Activated CD4-positive, alpha-beta T cell treated with anti-CD3 and anti-CD28 coated beads, Interleukin-2, amount 10 ng/mL, durations not matched to agents 7 days and 5 days (primary cell): ENCODE data around the gene MARCHF2. TPM values are rescaled to one million over a fixed set of nuclear protein-coding genes. Genes with fewer than 3 reads are reported as not detected.
A peak's percentile ranks its signal among the peaks of the same experiment; 100 is the strongest.

ENCODE experiments used
- CTCF ChIA-PET: fragments of 350-600 bp; sonication (Branson Sonifier 250); formaldehyde crosslinking; loops from one replicate; lab custom pipeline; 2021; ENCODE audit warnings: antibody characterized with exemption; lab: Charles Lee
- POLR2A ChIA-PET: fragments of 350-600 bp; sonication (Branson Sonifier 250); formaldehyde crosslinking; loops from one replicate; lab custom pipeline; 2021; ENCODE audit warnings: antibody characterized with exemption; lab: Charles Lee
- DNase-seq: peaks from one replicate; pipeline ENCODE4 v3.0.0-alpha.2; 2020
- H3K27ac Mint-ChIP-seq: one replicate; pipeline ENCODE4 v1.8.0; 2021; ENCODE audit warnings: mild to moderate bottlenecking, moderate library complexity, mixed read lengths
- H3K27me3 Mint-ChIP-seq: one replicate; pipeline ENCODE4 v1.8.0; 2021; ENCODE audit warnings: mixed read lengths
- H3K36me3 Mint-ChIP-seq: one replicate; pipeline ENCODE4 v1.8.0; 2021; ENCODE audit warnings: low read depth, mixed read lengths
- H3K4me1 Mint-ChIP-seq: one replicate; pipeline ENCODE4 v1.8.0; 2021; ENCODE audit warnings: mixed read lengths
- H3K4me3 Mint-ChIP-seq: one replicate; pipeline ENCODE4 v1.8.0; 2021; ENCODE audit warnings: mild to moderate bottlenecking, moderate library complexity, mixed read lengths
- H3K9me3 Mint-ChIP-seq: one replicate; pipeline ENCODE4 v1.8.0; 2021; ENCODE audit warnings: mixed read lengths
- total RNA-seq, 2 experiments: library from RNA; stranded (reverse); gene quantifications; one replicate each; pipeline ENCODE4 v1.2.3, GENCODE V29; 2021

MARCHF2 gene
- total RNA-seq, 2 experiments from 2014 or later, result 26.4 to 29.0 TPM

DNA sequence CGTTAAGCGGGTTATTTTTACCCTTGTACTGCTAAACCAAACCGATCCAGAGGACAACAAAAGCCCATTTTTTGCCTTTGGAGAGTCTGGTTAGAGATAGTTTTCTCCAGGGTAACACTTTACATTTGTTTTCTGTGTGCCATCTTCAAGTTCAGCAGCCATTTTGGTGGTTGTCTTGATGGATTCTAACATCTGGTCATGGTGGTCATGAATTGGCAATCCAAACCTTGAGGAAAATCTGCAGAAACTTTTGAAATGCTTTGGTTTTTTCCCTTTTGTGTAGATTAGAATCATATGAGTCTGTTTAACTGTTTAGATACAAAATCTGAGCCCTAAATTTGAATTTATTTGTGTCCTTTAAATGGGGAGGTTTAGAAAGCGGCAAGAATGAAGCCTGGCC, 48.3 kb downstream of the MARCHF2 start:
- H3K27me3 Mint-ChIP-seq, result no peaks in the 10 kb centered on the region
- no peak overlapping the region for H3K27ac Mint-ChIP-seq
- POLR2A ChIA-PET, result no interaction called here
- no peaks in the 10 kb centered on the region for H3K9me3 Mint-ChIP-seq
- H3K36me3 Mint-ChIP-seq, result peaks cover 52% of the 10 kb centered on the region
- peaks cover 34% of the 10 kb centered on the region for H3K4me1 Mint-ChIP-seq
- CTCF ChIA-PET, result interaction anchor here (4.1 kb wide), 1 partner anchor 12 kb away, joined by 19 read pairs; no protein-coding TSS in a partner anchor
- no peak overlapping the region for H3K4me3 Mint-ChIP-seq
- DNase-seq, result no peak

DNA sequence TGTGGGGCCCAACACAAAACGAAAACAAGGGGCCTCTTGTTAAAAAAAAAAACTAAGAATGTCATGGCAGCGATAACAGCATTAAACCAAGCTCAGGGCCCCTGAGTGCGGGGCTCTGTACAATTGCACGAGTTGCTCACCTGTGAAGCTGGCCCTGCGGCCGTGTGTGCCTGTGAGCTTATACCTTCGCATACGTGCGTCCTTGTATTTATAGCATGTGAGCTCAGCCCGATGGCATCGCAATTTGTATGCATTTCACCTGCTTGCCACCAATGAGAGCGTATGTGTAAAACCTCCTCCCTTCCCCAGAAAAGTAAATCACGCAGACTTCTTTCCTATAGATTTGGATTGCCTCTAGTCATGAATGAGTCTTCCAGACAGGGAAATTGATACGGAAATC, 48.8 kb downstream of the MARCHF2 start:
- H3K9me3 Mint-ChIP-seq, result no peaks in the 10 kb centered on the region
- CTCF ChIA-PET, result interaction anchor here (0.6 to 4.1 kb wide), 2 partner anchors 13 to 80 kb away, joined by 3 to 19 read pairs; no protein-coding TSS in a partner anchor
- H3K27ac Mint-ChIP-seq, result no peak overlapping the region
- peaks cover 50% of the 10 kb centered on the region for H3K36me3 Mint-ChIP-seq
- no peaks in the 10 kb centered on the region for H3K27me3 Mint-ChIP-seq
- H3K4me3 Mint-ChIP-seq, result no peak overlapping the region
- peaks cover 31% of the 10 kb centered on the region for H3K4me1 Mint-ChIP-seq
- DNase-seq, result no peak
- POLR2A ChIA-PET, result interaction anchor here (0.6 kb wide), 1 partner anchor 14 kb away, joined by 6 read pairs; no protein-coding TSS in a partner anchor

DNA sequence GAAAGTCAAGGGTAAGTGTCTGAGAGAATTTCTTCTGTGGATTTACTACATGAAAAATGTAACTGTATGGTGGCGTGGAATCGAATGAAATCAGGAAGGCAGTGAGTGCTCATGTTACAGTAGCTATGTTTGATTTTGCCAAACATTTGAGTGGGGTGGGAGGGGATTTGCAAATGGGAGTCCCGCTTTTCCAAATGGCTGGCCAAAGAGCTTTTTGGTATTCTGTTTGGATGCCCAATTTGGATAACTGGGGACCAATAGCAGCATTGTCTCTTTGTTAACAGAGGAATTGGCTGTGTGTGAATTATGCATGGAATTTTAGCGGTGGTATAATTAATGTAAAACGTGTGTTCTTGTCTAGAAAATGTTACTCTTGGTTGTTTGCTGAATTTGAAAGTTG, 49.5 kb downstream of the MARCHF2 start:
- H3K27ac Mint-ChIP-seq, result no peak overlapping the region

DNA sequence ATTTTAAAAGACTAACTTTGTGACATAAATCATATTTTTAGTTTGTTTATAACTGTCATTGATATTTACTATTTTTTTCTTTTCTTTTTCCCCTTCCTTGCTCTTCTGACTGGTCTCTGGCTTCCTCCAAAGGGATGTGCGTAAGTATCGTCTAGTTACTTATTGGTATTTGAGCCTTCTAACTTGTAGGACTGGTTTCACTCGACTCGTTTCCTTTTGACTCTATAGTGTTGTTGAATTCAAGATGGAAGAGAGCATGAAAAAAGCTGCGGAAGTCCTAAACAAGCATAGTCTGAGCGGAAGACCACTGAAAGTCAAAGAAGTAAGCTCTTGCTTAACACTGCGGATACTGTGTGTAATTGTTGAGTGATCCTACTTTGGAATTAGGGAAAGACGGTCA, 50.3 kb downstream of the MARCHF2 start:
- no peaks in the 10 kb centered on the region for H3K27me3 Mint-ChIP-seq
- H3K36me3 Mint-ChIP-seq, result peaks cover 59% of the 10 kb centered on the region
- no peak overlapping the region for H3K27ac Mint-ChIP-seq
- H3K9me3 Mint-ChIP-seq, result no peaks in the 10 kb centered on the region
- H3K4me1 Mint-ChIP-seq, result peaks cover 39% of the 10 kb centered on the region
- ChIA-PET POLR2A (interaction anchor here (0.7 kb wide), 1 partner anchor 106 kb away, joined by 6 read pairs; no protein-coding TSS in a partner anchor), CTCF (interaction anchor here (1.4 to 4.1 kb wide), 2 partner anchors 14 to 17 kb away, joined by 3 to 19 read pairs; no protein-coding TSS in a partner anchor)
- H3K4me3 Mint-ChIP-seq, result no peak overlapping the region
- DNase-seq, result no peak

More for the DNA sequence above, 49.5 kb downstream of the MARCHF2 start:
- H3K36me3 Mint-ChIP-seq, result peaks cover 53% of the 10 kb centered on the region
- H3K4me3 Mint-ChIP-seq, result no peak overlapping the region
- no peaks in the 10 kb centered on the region for H3K27me3 Mint-ChIP-seq
- ChIA-PET POLR2A (no interaction called here), CTCF (interaction anchor here (0.6 to 4.1 kb wide), 3 partner anchors 14 to 17 kb away, joined by 3 to 19 read pairs (median 4); no protein-coding TSS in a partner anchor)
- H3K4me1 Mint-ChIP-seq, result peaks cover 36% of the 10 kb centered on the region
- H3K9me3 Mint-ChIP-seq, result no peaks in the 10 kb centered on the region
- DNase-seq, result no peak

DNA sequence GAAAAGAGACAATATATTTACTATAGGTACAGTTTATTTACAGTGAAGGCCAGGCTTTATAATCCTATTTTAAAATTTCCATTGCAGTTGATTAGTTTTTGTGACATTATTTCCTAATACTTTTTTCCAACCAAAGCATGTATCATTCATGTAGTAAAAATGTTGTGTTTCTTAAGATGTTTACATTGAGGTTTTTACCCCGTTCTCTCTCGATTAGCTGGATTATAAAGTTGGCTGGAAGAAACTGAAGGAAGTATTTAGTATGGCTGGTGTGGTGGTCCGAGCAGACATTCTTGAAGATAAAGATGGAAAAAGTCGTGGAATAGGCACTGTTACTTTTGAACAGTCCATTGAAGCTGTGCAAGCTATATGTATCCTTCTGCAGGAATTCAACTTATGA, 52.9 kb downstream of the MARCHF2 start:
- Mint-ChIP-seq H3K9me3 (no peaks in the 10 kb centered on the region), H3K4me1 (peaks cover 49% of the 10 kb centered on the region), H3K27me3 (no peaks in the 10 kb centered on the region), H3K4me3 (no peak overlapping the region), H3K27ac (no peak overlapping the region), H3K36me3 (peaks cover 79% of the 10 kb centered on the region)
- no peak for DNase-seq
- CTCF ChIA-PET, result no interaction called here
- POLR2A ChIA-PET, result no interaction called here

DNA sequence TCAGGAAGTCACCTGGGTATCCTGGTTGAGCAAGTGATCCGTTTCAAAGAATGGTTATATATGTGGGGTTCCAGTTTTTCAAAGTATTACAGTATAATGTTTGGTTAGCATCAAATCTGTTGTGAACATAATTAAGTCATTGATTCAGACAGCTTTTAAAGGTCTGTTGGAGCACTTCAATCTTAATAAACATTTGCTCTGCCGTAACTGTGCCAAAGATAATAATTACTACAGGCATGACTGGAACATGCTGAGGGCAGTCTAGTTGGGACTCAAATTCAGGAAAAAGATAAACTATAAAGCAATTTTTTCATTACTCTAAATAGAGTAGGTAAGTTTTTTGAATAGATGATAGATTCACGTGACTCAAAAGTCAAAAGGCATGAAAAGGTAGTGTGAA, 55.0 kb downstream of the MARCHF2 start:
- CTCF ChIA-PET, result interaction anchor here (0.6 to 0.9 kb wide), 2 partner anchors 12 to 24 kb away, joined by 3 to 4 read pairs; no protein-coding TSS in a partner anchor
- POLR2A ChIA-PET, result no interaction called here
- peaks cover 57% of the 10 kb centered on the region for H3K4me1 Mint-ChIP-seq
- H3K27ac Mint-ChIP-seq, result no peak overlapping the region
- H3K27me3 Mint-ChIP-seq, result no peaks in the 10 kb centered on the region
- no peak overlapping the region for H3K4me3 Mint-ChIP-seq
- no peaks in the 10 kb centered on the region for H3K9me3 Mint-ChIP-seq
- no peak for DNase-seq
- peaks cover 84% of the 10 kb centered on the region for H3K36me3 Mint-ChIP-seq

DNA sequence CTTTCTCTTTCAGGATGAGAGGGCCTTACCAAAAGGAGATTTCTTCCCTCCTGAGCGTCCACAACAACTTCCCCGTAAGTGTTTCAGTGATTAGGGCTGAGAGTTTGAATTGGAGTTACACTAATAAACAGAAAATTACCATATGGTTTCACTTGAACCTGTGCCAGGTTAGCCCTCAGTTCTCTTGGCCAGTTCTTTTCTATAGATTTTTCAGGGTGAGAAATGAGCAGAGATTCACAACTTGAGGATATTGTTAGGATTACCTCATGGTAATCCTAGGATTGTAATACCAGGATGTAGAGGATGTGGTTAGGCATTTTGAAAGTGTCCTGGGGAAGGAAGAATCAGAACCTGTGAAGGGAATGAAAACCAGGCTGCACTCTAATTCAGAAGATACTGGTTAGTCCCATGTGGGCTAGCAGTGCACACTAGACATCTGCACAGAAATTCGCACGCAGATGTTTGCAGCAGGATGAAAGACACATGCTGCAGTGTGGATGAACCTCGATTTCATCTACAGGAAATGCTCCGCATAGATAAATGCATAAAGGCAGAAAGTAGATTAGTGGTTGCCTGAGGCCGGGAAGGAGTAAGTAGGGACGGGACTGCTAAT, 55.8 kb downstream of the MARCHF2 start:
- no peaks in the 10 kb centered on the region for H3K27me3 Mint-ChIP-seq
- H3K36me3 Mint-ChIP-seq, result peaks cover 87% of the 10 kb centered on the region
- peaks cover 64% of the 10 kb centered on the region for H3K4me1 Mint-ChIP-seq
- POLR2A ChIA-PET, result no interaction called here
- DNase-seq, result no peak
- CTCF ChIA-PET, result no interaction called here
- H3K4me3 Mint-ChIP-seq, result no peak overlapping the region
- H3K27ac Mint-ChIP-seq, result peak overlapping the region; percentile 73
- H3K9me3 Mint-ChIP-seq, result no peaks in the 10 kb centered on the region

DNA sequence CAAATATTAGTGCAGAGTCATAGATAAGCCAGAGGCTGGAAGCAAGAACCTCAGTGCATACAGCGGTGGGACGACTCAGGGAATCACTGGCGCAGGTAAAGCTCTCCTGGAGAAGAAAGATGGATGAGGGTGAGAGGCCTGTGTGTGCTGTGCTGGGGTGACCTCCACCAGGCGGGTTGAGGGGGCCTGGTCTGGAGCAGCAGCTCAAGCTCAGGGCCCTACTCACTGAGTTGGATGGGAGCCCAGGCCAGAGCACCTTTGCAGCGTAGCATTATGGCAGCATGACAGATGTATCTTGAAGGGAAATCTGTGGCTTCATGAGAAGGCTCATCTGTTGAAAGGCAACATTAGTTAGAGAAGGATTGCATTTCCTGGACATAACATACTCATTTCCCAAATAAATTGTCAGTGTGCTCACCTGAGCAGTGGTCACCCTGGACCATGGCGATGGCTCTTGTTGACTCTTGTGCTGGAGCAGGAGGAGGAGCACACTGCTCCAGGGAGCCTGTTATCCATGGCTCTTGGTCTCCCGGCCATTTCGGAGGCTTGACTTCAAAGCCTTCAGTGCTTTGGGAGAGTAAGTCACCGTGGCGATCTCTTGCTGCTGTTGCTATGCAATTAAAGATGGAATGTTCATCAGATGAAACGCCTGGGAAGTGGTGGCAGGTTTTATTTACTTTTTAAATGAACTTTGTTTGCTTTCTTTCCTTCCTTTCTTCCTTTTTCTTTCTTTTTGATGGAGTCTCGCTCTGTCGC, 56.7 kb downstream of the MARCHF2 start:
- ChIA-PET CTCF (no interaction called here), POLR2A (no interaction called here)
- Mint-ChIP-seq H3K4me3 (no peak overlapping the region), H3K27me3 (no peaks in the 10 kb centered on the region), H3K27ac (no peak overlapping the region), H3K4me1 (peaks cover 70% of the 10 kb centered on the region), H3K9me3 (no peaks in the 10 kb centered on the region), H3K36me3 (peaks cover 90% of the 10 kb centered on the region)
- no peak for DNase-seq

DNA sequence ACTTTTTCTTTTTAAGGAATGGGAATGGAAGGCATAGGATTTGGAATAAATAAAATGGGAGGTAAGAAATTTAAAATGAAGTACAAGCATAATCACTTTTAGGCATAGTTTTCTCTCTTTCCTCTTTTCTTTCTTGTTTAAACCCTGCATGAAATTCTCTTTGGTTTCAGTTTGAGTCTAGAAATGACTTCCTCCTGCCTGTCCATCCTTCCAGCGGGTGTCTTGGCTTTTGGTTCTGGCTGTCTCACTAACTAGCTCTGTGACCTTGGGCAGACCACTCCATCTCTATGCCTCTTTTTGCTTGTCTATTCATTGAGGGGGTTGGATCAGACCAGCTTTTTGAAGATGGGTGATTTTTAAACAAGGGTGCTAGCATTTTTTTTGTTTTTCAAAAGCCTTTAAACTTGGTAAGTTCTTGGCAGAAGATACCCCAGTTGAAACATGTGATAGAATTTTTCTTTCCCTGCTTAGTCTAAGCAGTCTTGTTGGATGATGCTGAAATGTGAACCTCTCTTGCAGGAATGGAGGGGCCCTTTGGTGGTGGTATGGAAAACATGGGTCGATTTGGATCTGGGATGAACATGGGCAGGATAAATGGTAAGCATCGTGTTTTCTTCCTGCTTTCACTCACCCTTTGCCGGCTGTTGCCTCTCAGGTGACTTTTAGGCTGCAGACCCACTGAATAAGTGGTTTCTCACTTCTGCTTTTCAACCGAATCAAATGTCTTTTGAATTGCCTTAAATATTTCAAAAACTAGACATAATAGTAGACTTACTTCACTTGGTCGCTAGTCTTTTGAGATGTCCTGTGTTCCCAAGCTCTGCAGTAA, 60.8 kb downstream of the MARCHF2 start:
- Mint-ChIP-seq H3K36me3 (peaks cover 82% of the 10 kb centered on the region), H3K4me3 (peak overlapping the region; percentile 12), H3K27me3 (no peaks in the 10 kb centered on the region), H3K4me1 (peaks cover 87% of the 10 kb centered on the region), H3K27ac (peak overlapping the region; percentile 61), H3K9me3 (no peaks in the 10 kb centered on the region)
- no peak for DNase-seq
- POLR2A ChIA-PET, result no interaction called here
- CTCF ChIA-PET, result interaction anchor here (0.6 to 1.0 kb wide), 3 partner anchors 47 to 979 kb away, joined by 3 read pairs; no protein-coding TSS in a partner anchor

DNA sequence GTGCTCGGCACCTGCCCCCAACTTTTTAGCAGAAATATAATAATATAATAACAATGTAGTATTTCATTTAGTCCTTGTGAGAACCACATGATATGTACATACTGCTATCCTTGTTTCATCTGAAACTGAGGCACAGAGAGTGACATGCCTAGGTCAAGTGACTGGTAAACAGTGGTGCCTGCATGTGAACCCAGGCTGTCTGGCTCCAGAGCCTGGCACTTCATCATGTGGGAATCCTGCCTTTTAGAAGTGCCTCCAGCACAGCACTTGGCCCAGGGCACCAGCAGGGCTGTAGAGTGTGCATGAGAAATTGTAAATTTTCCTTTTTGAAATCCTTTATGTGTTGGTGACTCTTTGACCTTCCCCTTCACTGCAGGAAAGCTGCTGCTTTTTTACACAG, 61.9 kb downstream of the MARCHF2 start:
- Mint-ChIP-seq H3K4me1 (peaks cover 82% of the 10 kb centered on the region), H3K4me3 (no peak overlapping the region), H3K36me3 (peaks cover 76% of the 10 kb centered on the region), H3K9me3 (no peaks in the 10 kb centered on the region), H3K27me3 (no peaks in the 10 kb centered on the region), H3K27ac (no peak overlapping the region)
- ChIA-PET POLR2A (no interaction called here), CTCF (interaction anchor here (0.6 kb wide), 1 partner anchor 671 kb away, joined by 3 read pairs; no protein-coding TSS in a partner anchor)
- DNase-seq, result no peak

DNA sequence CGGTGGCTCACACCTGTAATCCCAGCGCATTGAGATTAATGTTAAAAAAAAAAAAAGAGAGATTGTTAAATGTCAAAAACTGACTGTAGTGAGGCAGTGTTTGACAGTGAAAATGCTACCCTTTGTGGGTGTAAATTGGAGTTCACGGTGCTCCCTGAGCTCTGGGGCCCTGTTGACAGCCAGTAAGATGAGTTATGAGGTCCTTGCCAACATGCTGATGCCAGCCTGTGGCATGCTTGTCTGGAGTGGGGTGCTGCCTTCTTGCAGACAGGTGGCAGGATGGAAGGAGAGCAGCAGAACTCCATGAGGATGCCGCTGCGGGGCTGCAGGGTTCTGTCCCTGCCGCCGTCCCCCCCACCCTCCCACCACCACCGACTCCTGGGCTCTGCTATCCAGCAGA, 63.4 kb downstream of the MARCHF2 start:
- Mint-ChIP-seq H3K36me3 (peaks cover 74% of the 10 kb centered on the region), H3K27me3 (no peaks in the 10 kb centered on the region), H3K4me1 (peaks cover 82% of the 10 kb centered on the region), H3K9me3 (no peaks in the 10 kb centered on the region), H3K4me3 (no peak overlapping the region), H3K27ac (no peak overlapping the region)
- no peak for DNase-seq
- POLR2A ChIA-PET, result no interaction called here
- CTCF ChIA-PET, result interaction anchor here (1.1 kb wide), 1 partner anchor 14 kb away, joined by 4 read pairs; no protein-coding TSS in a partner anchor

DNA sequence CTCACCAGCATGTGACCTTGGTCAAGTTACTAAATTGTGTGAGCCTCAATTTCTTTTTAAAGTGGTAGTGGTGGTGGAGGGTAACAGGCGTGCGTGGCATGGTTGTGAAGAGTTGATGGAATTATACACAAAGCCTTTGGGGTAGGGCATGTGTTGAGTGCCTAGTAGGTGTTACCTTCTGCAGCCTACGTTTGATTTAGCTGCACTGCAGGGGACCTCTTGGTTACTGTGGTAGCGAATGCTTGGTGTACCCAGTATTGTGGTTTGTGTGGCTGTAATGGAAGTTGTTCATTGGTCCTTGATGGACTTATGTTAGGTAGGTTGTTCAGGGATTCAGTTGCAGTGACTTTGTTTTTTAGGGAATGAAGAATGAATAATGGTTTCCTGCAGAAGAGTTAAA, 64.8 kb downstream of the MARCHF2 start:
- DNase-seq, result no peak
- H3K36me3 Mint-ChIP-seq, result peaks cover 73% of the 10 kb centered on the region
- H3K9me3 Mint-ChIP-seq, result no peaks in the 10 kb centered on the region
- H3K4me3 Mint-ChIP-seq, result peak overlapping the region; percentile 10
- peaks cover 85% of the 10 kb centered on the region for H3K4me1 Mint-ChIP-seq
- H3K27me3 Mint-ChIP-seq, result no peaks in the 10 kb centered on the region
- ChIA-PET CTCF (interaction anchor here (1.2 to 1.5 kb wide), 2 partner anchors 20 to 103 kb away, joined by 3 to 4 read pairs; no protein-coding TSS in a partner anchor), POLR2A (no interaction called here)
- H3K27ac Mint-ChIP-seq, result peak overlapping the region; percentile 74
